D721Med (cell line): Measurements from ENCODE around the gene FBRSL1.

Experiments used
- DNase-seq: peaks from one replicate; pipeline ENCODE4 v3.0.0; 2011; ENCODE audit warnings: low spot score; ENCODE audit not compliant: insufficient read length
- FAIRE-seq: peaks from 2 replicates; lab custom pipeline; 2011; peaks lifted over from hg19 to GRCh38; lab: Jason Lieb, UNC
- TF ChIP-seq, protein P1 (sequence below): IDR thresholded peaks from 2 replicates; pipeline ENCODE4 v1.5.1; 2012; ENCODE audit warnings: mild to moderate bottlenecking, control low read depth; ENCODE audit not compliant: insufficient read depth; ENCODE audit errors: missing control alignments

Gene FBRSL1

DNA sequence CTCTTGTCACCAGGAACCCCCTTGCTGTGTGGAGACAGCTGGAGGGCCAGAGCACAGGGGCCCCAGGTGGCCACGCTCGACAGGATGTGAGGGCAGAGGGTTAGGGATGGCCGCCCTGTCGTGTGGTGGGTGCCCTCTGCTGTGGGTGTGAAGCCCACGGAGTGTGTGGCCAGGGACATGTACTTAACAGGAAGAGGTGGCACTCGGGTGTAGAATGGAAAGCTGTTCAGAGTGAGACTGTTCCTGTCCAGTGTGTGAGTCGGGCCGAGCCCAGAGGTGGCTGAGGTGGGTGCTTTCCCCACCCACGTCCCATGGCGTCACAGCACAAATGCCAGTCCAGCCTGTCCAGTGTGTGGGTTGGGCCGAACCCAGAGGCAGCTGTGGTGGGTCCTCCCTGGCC is 47.1 kb downstream of the FBRSL1 start:
- DNase-seq = no peak
- TF ChIP-seq, protein P1, sequence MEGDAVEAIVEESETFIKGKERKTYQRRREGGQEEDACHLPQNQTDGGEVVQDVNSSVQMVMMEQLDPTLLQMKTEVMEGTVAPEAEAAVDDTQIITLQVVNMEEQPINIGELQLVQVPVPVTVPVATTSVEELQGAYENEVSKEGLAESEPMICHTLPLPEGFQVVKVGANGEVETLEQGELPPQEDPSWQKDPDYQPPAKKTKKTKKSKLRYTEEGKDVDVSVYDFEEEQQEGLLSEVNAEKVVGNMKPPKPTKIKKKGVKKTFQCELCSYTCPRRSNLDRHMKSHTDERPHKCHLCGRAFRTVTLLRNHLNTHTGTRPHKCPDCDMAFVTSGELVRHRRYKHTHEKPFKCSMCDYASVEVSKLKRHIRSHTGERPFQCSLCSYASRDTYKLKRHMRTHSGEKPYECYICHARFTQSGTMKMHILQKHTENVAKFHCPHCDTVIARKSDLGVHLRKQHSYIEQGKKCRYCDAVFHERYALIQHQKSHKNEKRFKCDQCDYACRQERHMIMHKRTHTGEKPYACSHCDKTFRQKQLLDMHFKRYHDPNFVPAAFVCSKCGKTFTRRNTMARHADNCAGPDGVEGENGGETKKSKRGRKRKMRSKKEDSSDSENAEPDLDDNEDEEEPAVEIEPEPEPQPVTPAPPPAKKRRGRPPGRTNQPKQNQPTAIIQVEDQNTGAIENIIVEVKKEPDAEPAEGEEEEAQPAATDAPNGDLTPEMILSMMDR = no peak
- FAIRE-seq = no peak

DNA sequence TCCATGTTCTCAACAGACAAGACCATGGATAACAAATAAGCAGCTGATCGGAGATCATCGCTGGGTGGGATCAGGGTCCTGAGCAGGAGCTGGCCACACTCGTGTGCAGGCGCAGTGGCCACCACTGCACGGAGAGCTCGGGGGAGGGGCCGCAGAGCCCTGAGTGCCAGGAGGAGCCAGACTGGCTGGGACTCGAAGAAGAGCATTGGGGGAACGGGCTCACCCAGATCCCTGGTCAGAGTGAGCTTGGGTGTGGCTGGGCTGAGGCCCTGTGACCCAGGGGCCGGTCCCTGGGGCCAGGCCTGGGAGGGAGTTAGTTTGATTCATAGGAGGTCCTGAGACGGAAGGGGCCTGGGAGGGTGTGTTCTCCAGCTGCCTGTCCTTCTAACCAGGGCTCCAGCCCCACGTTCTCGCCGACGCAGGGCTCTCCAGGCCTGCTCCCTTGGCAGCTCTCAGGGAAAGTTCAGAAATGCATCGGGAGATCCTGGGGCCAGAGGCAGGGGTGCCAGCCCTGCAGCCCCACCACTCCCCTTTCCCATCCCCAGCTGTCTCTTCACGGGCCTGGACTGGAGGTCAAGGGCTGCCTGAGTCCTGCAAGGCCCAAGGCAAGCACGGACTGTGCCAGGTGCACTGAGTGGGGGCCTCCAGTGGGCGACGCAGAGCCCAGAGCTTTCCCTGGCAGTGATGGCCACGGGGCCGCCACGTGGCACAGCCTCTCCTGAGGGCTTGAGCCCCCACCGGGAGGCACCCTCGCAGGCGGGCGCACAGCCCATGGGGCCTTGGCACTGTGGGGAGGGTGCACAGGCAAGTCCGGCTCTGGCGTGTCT is 48.1 kb downstream of the FBRSL1 start:
- DNase-seq (no peak), FAIRE-seq (no peak)
- TF ChIP-seq, protein P1 = no peak

DNA sequence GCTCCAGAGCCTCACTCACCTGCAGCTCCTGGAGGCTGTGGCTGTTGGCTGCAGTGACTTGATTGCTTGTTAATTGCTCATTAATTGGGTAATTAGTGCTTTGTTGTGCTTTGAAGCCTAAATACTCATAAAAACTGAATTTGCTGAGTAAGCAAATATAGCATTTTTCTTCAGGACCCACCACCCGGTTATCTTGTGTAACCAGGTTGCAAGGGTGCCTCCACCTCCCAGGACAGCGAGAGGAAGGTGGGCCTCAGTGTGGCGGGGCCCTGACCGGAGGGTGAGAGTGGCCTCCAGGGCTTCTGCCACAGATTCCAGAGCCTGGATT is 48.7 kb downstream of the FBRSL1 start:
- FAIRE-seq = no peak

DNA sequence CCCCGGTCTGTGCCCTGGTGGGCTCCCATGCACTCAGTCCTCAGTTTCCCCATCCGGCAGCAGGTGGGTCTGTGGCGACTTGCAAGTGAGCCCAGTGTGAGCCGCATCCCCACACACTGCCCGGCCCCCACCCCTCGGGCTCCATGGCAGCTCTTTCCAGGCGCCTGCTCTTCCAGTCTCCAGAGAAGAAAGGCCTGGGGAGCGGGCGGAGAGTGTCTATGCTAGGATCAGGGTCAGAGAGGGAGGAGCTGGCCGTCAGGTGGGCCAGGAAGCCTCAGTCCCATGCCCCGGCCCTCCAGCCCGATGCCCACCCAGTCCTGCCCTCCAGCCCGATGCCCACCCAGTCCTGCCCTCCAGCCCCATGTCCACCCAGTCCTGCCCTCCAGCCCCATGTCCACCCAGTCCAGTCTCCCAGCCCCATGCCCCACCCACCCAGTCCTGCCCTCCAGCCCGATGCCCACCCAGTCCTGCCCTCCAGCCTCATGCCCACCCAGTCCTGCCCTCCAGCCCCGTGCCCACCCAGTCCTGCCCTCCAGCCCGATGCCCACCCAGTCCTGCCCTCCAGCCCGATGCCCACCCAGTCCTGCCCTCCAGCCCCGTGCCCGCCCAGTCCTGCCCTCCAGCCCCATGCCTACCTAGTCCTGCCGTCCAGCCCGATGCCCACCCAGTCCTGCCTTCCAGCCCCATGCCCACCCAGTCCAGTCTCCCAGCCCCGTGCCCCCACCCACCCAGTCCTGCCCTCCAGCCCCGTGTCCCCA is 49.2 kb downstream of the FBRSL1 start:
- DNase-seq = no peak
- TF ChIP-seq, protein P1 = no peak
- FAIRE-seq = no peak

More for the DNA sequence above, 48.7 kb downstream of the FBRSL1 start:
- TF ChIP-seq, protein P1 = no peak
- DNase-seq = no peak

DNA sequence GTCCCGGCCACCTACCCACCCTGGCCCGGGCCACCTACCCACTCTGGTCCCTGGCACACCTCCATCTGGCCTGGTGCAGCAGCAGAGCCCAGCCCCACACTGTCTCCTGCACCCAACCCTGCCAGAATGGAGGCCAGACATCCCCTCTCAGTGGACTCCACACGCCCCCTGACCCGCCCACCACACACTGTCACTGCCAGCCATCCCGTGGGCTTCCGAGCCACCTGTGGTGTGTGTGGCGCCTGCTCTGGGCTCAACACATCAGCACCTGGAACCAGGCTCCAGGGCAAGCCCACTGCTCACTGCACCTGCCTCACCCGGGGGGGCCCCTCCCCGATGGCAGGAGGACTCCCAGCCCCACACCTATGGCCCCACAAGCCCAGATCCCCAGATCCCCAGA is 50.5 kb downstream of the FBRSL1 start:
- TF ChIP-seq, protein P1 = no peak
- DNase-seq (no peak), FAIRE-seq (no peak)

DNA sequence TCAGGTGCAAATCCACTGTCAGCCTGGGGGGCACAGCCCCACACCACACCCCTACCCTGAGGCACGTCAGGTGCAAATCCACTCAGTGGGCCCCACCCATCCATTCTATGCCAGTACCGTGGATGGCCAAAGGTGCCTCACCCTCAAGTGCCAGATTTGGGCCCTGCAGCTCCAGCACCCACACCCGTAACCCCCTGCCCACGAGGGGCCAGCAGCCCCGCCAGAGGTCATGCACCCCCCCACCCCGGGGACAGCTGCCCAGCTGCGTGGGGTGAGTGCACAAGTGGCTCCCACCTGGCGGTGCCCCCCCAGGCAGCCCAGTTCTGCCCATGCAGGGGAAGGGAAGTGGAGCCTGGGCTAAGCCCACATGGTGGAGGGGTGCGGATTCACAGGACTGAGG is 51.2 kb downstream of the FBRSL1 start:
- FAIRE-seq (no peak), DNase-seq (no peak)
- TF ChIP-seq, protein P1 = no peak

DNA sequence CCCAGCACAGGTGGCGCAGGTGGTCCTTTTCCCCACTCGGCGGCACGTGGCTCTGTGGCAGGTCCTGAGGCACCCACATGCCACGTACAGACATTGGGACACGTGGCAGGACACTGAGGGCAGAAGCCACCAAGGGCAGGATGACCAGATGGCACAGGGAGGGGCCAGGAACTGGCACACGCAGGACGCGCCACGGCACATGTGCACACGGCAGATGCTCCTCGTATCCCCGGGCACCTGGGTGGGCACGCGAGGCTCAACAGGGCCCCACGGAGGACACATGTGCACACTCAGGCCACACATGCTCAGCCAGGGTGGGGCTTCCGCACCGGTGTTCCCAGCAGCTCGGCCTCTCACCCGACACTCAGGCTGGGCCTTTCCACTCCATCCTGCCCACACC is 52.0 kb downstream of the FBRSL1 start:
- TF ChIP-seq, protein P1 = no peak
- no peak for FAIRE-seq
- DNase-seq = no peak
